ENCODE measurements around the gene LRRC8C.

LRRC8C gene

DNA sequence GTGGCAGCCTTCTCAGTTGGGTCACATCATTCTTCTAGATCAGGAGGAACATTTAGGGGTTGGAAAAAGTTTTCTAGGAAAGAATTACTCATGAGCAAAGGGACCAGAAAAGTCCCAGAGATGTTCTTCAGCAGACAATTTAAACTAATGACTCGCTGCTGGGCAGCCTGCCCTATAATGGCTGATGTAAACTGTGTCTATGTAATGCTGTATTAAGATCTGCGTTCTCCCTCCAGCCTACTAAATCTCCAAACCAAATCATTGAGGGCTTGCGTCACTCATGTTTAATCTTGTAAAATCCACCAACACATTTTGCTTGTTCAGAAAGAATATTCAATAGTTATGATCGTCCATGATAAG, 92.1 kb downstream of the LRRC8C start:
- H2AK5ac ChIP-seq (ENCODE audit: low read length, severe bottlenecking): no peak overlapping the region
- H3K4me2 ChIP-seq (ENCODE audit: low read length, poor library complexity, severe bottlenecking): no peak overlapping the region
- no peaks in the 10 kb centered on the region for H3K27me3 ChIP-seq (ENCODE audit: control insufficient read depth in 1 of 2, insufficient read depth in 1 of 2, low read length in 2 of 2)
- H4K91ac ChIP-seq (ENCODE audit: low read length): no peak overlapping the region
- no peaks in the 10 kb centered on the region for H3K9me3 ChIP-seq (ENCODE audit: control insufficient read depth, low read length)
- no peaks in the 10 kb centered on the region for H3K79me1 ChIP-seq (replicated peaks; ENCODE audit: low read length, poor library complexity, severe bottlenecking)
- H3K4me1 ChIP-seq (ENCODE audit: control insufficient read depth, insufficient read depth, low read depth, low read length): no peaks in the 10 kb centered on the region
- peak overlapping the region; percentile 76 for H3K9ac ChIP-seq (ENCODE audit: low read length)
- no peak overlapping the region for H3K4ac ChIP-seq (ENCODE audit: low read depth in 1 of 2, low read length in 2 of 2)
- peak overlapping the region; percentile 16 to 82 for H2BK12ac ChIP-seq (ENCODE audit: low read length in 2 of 2)
- H2BK120ac ChIP-seq (ENCODE audit: low read depth, low read length): peak overlapping the region; percentile 78
- DNase-seq: peak; percentile 83
- H3K27ac ChIP-seq (ENCODE audit: low read length, poor library complexity, severe bottlenecking): no peak overlapping the region
- no peaks in the 10 kb centered on the region for H3K36me3 ChIP-seq (ENCODE audit: control insufficient read depth in 1 of 2, insufficient read depth in 2 of 2, low read depth in 1 of 2, low read length in 2 of 2)
- no peak overlapping the region for H2BK5ac ChIP-seq (ENCODE audit: low read depth, low read length, poor library complexity, severe bottlenecking)
- H3K23ac ChIP-seq (ENCODE audit: low read length in 2 of 2): no peak overlapping the region
- WGBS: 98% methylated on average over 2 of the region's 4 CpGs
- peak overlapping the region; percentile 12 for H2BK15ac ChIP-seq (ENCODE audit: low read depth, poor library complexity, severe bottlenecking)
- H4K8ac ChIP-seq (ENCODE audit: low read length): peak overlapping the region; percentile 77
- H3K14ac ChIP-seq (ENCODE audit: low read length in 2 of 2): no peak overlapping the region
- peak overlapping the region in 1 of 2 experiments; percentile 38 for H3K4me3 ChIP-seq (ENCODE audit: insufficient read depth in 1 of 2, low read depth in 1 of 2, low read length in 2 of 2)
- peak overlapping the region in 1 of 2 experiments; percentile 58 for H3K18ac ChIP-seq (ENCODE audit: low read depth in 1 of 2, low read length in 2 of 2)
- no peak overlapping the region for H2AFZ ChIP-seq (ENCODE audit: low read depth, low read length)

DNA sequence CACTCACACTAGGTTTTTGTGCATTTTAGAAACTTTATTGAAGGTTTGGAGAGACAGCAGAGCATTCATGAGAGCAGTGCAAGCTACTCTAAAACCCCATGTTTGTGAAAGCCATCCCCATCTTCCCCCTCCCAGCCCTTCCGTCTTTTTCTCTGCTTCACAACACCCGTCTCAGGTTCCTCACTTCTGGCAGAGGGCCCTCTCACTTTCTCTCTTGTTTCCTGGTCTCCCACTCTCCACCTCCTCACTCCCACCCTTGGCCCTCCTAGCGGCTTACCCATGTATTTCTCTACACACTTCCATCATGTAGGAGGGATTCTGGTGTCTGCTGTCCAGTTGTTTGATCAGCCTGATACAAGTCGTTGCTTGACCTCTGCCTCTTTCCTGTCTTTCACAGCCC, 92.7 kb downstream of the LRRC8C start:
- Histone ChIP-seq H3K9ac (ENCODE audit: low read length) (peak overlapping the region; percentile 76), H3K4me1 (ENCODE audit: control insufficient read depth, insufficient read depth, low read depth, low read length) (no peaks in the 10 kb centered on the region), H4K91ac (ENCODE audit: low read length) (no peak overlapping the region), H3K4me2 (ENCODE audit: low read length, poor library complexity, severe bottlenecking) (no peak overlapping the region), H3K27me3 (ENCODE audit: control insufficient read depth in 1 of 2, insufficient read depth in 1 of 2, low read length in 2 of 2) (no peaks in the 10 kb centered on the region), H3K27ac (ENCODE audit: low read length, poor library complexity, severe bottlenecking) (no peak overlapping the region), H4K8ac (ENCODE audit: low read length) (no peak overlapping the region), H2BK120ac (ENCODE audit: low read depth, low read length) (no peak overlapping the region), H2AFZ (ENCODE audit: low read depth, low read length) (no peak overlapping the region), H3K18ac (ENCODE audit: low read depth in 1 of 2, low read length in 2 of 2) (peak overlapping the region in 1 of 2 experiments; percentile 30), H2BK5ac (ENCODE audit: low read depth, low read length, poor library complexity, severe bottlenecking) (no peak overlapping the region), H3K23ac (ENCODE audit: low read length in 2 of 2) (no peak overlapping the region), H2BK12ac (ENCODE audit: low read length in 2 of 2) (peak overlapping the region in 1 of 2 experiments; percentile 34), H3K4ac (ENCODE audit: low read depth in 1 of 2, low read length in 2 of 2) (peak overlapping the region in 1 of 2 experiments; percentile 19), H3K36me3 (ENCODE audit: control insufficient read depth in 1 of 2, insufficient read depth in 2 of 2, low read depth in 1 of 2, low read length in 2 of 2) (no peaks in the 10 kb centered on the region), H2BK15ac (ENCODE audit: low read depth, poor library complexity, severe bottlenecking) (no peak overlapping the region), H2AK5ac (ENCODE audit: low read length, severe bottlenecking) (no peak overlapping the region), H3K14ac (ENCODE audit: low read length in 2 of 2) (no peak overlapping the region), H3K79me1 (replicated peaks; ENCODE audit: low read length, poor library complexity, severe bottlenecking) (no peaks in the 10 kb centered on the region), H3K4me3 (ENCODE audit: insufficient read depth in 1 of 2, low read depth in 1 of 2, low read length in 2 of 2) (no peak overlapping the region), H3K9me3 (ENCODE audit: control insufficient read depth, low read length) (no peaks in the 10 kb centered on the region)
- no peak for DNase-seq
- WGBS: 90% methylated on average over 4 of the region's 4 CpGs

DNA sequence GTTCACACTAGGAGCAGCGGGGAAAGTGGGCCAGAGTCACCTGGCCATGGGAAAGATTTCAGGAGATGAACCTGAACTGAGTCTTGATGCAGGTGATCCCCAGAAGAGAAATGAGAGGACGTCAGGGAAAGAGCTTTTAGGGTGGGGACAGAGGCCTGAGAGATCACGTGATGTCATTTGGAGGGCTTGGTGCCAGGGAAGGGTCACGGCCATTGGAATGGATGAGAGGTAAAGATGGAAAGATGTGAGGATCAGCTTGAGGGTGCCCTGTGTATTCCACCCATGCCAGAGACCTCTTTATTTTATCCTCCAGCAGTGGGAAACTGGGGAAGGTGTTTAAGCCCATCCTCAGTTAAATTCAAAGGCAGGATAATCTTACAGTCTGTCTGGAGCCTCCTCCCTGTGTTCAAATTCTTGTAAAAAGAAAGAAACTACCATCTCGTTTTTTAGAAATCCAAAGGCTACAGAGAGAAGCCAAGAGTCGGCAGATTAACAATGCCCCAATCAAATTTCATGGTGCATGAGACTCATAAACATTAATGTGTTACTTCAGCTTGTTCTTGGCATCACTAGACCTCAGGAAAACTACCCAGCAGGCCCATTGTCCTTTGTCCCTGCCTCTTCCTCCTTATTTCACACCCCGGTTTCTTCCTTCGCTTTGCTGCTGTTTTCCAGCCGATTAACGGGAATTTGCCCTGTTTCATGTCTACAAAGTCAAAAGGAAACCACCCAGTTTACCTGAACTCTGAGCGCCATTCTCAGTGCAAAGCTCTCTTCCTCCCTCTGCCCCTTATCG, 94.8 kb downstream of the LRRC8C start:
- H4K91ac ChIP-seq (ENCODE audit: low read length): no peak overlapping the region
- H3K4me3 ChIP-seq (ENCODE audit: insufficient read depth in 1 of 2, low read depth in 1 of 2, low read length in 2 of 2): no peak overlapping the region
- 95% methylated on average over 12 of the region's 12 CpGs for WGBS
- peak overlapping the region in 1 of 2 experiments; percentile 38 for H3K18ac ChIP-seq (ENCODE audit: low read depth in 1 of 2, low read length in 2 of 2)
- H2AK5ac ChIP-seq (ENCODE audit: low read length, severe bottlenecking): no peak overlapping the region
- no peak overlapping the region for H2BK120ac ChIP-seq (ENCODE audit: low read depth, low read length)
- H3K14ac ChIP-seq (ENCODE audit: low read length in 2 of 2): no peak overlapping the region
- no peak overlapping the region for H4K8ac ChIP-seq (ENCODE audit: low read length)
- no peak overlapping the region for H2BK12ac ChIP-seq (ENCODE audit: low read length in 2 of 2)
- no peaks in the 10 kb centered on the region for H3K27me3 ChIP-seq (ENCODE audit: control insufficient read depth in 1 of 2, insufficient read depth in 1 of 2, low read length in 2 of 2)
- no peak overlapping the region for H2AFZ ChIP-seq (ENCODE audit: low read depth, low read length)
- H3K4me1 ChIP-seq (ENCODE audit: control insufficient read depth, insufficient read depth, low read depth, low read length): no peaks in the 10 kb centered on the region
- no peak overlapping the region for H3K4ac ChIP-seq (ENCODE audit: low read depth in 1 of 2, low read length in 2 of 2)
- H2BK15ac ChIP-seq (ENCODE audit: low read depth, poor library complexity, severe bottlenecking): no peak overlapping the region
- no peak overlapping the region for H3K27ac ChIP-seq (ENCODE audit: low read length, poor library complexity, severe bottlenecking)
- no peak overlapping the region for H3K23ac ChIP-seq (ENCODE audit: low read length in 2 of 2)
- H3K4me2 ChIP-seq (ENCODE audit: low read length, poor library complexity, severe bottlenecking): no peak overlapping the region
- no peak overlapping the region for H3K9ac ChIP-seq (ENCODE audit: low read length)
- no peak for DNase-seq
- H2BK5ac ChIP-seq (ENCODE audit: low read depth, low read length, poor library complexity, severe bottlenecking): no peak overlapping the region
- no peaks in the 10 kb centered on the region for H3K9me3 ChIP-seq (ENCODE audit: control insufficient read depth, low read length)
- H3K36me3 ChIP-seq (ENCODE audit: control insufficient read depth in 1 of 2, insufficient read depth in 2 of 2, low read depth in 1 of 2, low read length in 2 of 2): no peaks in the 10 kb centered on the region
- no peaks in the 10 kb centered on the region for H3K79me1 ChIP-seq (replicated peaks; ENCODE audit: low read length, poor library complexity, severe bottlenecking)

DNA sequence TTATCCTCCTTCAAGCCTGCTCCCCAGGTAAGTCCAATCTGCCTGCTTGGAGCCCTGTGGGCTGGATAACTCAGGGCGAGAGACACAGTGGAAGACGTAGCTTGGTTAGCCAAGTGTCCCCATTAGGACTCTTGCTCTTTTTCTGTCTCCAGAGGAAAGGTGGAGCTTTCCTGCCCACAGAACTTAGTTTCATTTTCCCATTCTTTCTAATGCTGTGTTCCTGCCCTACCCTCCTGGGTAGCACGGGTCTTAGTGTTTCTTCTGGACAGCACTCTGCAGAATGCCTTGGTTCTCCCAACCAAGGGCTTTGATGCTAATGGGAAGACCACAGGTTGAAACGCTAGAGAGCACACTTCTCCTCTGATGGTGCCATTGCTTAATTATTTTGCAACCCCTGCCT, 95.5 kb downstream of the LRRC8C start:
- H3K18ac ChIP-seq (ENCODE audit: low read depth in 1 of 2, low read length in 2 of 2): no peak overlapping the region
- H2BK5ac ChIP-seq (ENCODE audit: low read depth, low read length, poor library complexity, severe bottlenecking): no peak overlapping the region
- no peak overlapping the region for H2AFZ ChIP-seq (ENCODE audit: low read depth, low read length)
- DNase-seq: no peak
- no peaks in the 10 kb centered on the region for H3K79me1 ChIP-seq (replicated peaks; ENCODE audit: low read length, poor library complexity, severe bottlenecking)
- no peak overlapping the region for H3K4me2 ChIP-seq (ENCODE audit: low read length, poor library complexity, severe bottlenecking)
- no peak overlapping the region for H3K9ac ChIP-seq (ENCODE audit: low read length)
- H2BK12ac ChIP-seq (ENCODE audit: low read length in 2 of 2): no peak overlapping the region
- H3K14ac ChIP-seq (ENCODE audit: low read length in 2 of 2): no peak overlapping the region
- no peaks in the 10 kb centered on the region for H3K9me3 ChIP-seq (ENCODE audit: control insufficient read depth, low read length)
- H3K4me3 ChIP-seq (ENCODE audit: insufficient read depth in 1 of 2, low read depth in 1 of 2, low read length in 2 of 2): no peak overlapping the region
- H2BK120ac ChIP-seq (ENCODE audit: low read depth, low read length): no peak overlapping the region
- 91% methylated on average over 4 of the region's 4 CpGs for WGBS
- no peak overlapping the region for H4K91ac ChIP-seq (ENCODE audit: low read length)
- no peak overlapping the region for H3K4ac ChIP-seq (ENCODE audit: low read depth in 1 of 2, low read length in 2 of 2)
- H3K23ac ChIP-seq (ENCODE audit: low read length in 2 of 2): no peak overlapping the region
- no peak overlapping the region for H2AK5ac ChIP-seq (ENCODE audit: low read length, severe bottlenecking)
- no peak overlapping the region for H4K8ac ChIP-seq (ENCODE audit: low read length)
- H3K36me3 ChIP-seq (ENCODE audit: control insufficient read depth in 1 of 2, insufficient read depth in 2 of 2, low read depth in 1 of 2, low read length in 2 of 2): no peaks in the 10 kb centered on the region
- H2BK15ac ChIP-seq (ENCODE audit: low read depth, poor library complexity, severe bottlenecking): no peak overlapping the region
- H3K27ac ChIP-seq (ENCODE audit: low read length, poor library complexity, severe bottlenecking): no peak overlapping the region
- no peaks in the 10 kb centered on the region for H3K4me1 ChIP-seq (ENCODE audit: control insufficient read depth, insufficient read depth, low read depth, low read length)
- H3K27me3 ChIP-seq (ENCODE audit: control insufficient read depth in 1 of 2, insufficient read depth in 1 of 2, low read length in 2 of 2): no peaks in the 10 kb centered on the region
